GM18520 (cell line): ENCODE results near the gene KLK3.
A peak's percentile ranks its signal among the peaks of the same experiment; 100 is the strongest.

ENCODE experiments used
- ATAC-seq: cut with Tn5 transposase; IDR thresholded peaks from one replicate; pipeline ENCODE4 v1.9.1; 2021; ENCODE audit not compliant: unreplicated experiment

The KLK3 gene

DNA sequence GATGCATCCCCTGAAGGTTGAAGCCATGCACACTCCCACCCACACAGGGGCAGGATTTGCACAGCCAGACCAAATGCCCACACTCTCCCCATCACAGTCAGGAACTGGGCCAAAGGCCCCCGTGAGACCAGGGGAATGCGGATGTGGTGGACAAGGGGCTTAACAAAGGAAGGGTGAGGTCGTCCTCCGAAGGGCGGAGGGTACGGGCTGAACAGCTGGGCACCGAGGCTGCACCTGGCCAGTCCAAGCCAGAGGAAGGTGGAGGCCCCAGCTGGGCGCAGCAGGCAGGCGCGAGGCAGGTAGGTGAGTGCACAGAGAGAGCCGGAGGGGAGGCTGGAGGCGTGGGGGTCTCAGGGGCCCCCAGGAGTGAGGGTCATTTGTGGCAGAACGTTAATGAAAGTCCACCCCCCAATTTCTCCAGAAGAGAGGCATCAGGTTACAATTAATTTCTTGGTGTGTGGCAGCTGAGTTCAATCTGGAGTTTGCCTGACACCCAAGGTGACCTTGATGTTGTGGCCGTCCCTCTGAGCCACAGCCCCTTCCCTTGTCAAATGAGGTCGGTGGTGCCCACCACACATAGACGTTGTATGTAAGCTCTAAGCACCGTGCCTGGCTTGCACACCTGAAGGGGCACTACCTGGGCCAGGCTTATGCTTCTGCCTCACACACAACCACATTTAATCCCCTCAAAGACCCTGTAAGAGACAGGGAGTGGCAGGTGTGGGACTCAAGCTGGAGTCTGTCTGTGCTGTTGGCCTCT lies 24.3 kb upstream of the KLK3 start:
- ATAC-seq: no peak

DNA sequence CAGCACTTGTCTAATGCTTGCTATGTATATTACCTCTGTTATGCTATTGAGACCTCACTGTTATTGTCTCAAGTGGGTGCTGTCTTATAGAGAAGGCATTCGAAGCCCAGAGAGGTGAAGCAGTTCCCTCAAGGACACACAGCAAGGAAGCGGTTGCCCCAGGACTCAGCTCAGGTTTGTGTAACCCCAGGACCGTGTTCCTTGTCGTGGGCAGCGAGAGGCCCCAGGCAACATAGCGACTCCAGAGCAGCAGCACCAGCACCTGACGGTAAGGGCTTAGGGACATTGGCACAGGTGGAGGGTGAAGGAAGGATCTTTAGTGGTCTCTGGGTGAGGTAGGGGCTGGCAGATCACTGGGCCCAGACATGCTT lies 23.7 kb upstream of the KLK3 start:
- ATAC-seq: no peak

DNA sequence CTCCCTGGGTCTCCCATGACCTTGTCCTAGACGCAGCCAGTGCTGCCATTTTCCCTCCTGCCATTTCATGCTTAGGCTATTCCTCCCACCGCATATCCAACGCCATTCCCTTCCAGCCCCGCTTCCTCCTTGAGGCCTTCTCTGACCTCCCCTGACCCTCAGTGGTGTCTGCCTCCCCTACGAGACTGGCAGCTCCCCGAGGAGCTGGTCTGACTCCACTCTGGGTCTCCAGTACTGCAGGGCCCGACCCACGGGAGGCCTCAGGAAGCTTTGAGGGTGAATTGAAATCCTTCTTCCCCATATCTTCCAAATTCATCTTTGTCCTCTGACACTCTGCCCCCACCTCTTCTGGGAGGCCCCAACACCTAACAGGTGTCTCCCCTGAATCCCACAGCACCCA lies 22.0 kb upstream of the KLK3 start:
- ATAC-seq: no peak

DNA sequence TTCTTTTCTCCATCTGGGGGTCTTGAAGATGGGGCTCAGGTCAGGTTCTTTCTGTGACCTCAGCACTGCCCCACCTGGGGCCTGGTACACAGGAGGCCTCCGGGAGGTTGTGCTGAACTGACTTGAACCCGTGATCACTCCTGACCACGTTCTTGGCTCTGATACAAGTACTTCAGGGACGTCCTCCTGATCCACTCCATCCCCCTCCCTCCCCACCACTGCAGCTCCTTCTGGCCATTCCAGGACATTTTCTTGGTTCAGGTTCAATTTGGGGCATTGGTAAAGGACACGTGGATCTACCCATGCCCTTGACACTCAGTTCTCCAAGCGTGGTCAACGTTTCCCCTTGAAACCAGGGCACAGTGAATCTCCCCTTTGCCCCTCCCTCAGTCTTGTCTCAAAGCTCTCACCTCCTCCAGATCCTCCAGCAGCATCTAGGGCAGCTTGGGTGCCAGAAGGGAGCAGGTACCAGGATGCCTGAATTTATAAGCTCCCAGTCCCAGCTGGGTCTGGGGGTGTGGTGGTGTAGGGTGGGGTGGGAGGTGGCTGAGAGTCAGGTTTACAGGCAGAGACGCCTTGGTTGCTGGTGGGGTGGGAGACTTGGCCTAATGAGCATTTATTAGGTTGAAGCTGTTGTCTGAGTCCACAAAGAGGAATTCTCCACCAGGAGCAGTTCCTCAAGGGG lies 21.5 kb upstream of the KLK3 start, which contains the start of gene KLK15:
TSS of gene KLK15 (minus strand) at position 458 of the 685 bp plus-strand sequence. CDS start 2,082 bp downstream, outside the sequence.
- ATAC-seq: no peak

DNA sequence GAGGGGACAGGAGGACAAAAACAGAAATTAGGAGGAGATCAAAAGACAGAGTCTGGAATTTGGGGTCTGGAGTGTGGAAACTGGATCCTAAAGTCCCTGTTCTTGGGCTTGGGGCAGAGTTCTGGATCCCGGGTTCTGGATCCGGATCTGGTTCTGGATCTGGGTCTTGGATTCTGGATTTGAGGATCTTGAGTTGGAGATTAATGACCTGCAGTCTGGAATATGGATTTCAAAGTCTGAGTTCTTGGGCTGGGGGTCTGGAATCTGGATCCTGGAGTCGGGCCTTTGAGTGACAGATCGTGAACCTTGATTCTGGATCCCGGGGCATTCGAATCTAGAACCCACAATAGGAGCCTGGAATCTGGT lies 20.9 kb upstream of the KLK3 start:
- no peak for ATAC-seq

DNA sequence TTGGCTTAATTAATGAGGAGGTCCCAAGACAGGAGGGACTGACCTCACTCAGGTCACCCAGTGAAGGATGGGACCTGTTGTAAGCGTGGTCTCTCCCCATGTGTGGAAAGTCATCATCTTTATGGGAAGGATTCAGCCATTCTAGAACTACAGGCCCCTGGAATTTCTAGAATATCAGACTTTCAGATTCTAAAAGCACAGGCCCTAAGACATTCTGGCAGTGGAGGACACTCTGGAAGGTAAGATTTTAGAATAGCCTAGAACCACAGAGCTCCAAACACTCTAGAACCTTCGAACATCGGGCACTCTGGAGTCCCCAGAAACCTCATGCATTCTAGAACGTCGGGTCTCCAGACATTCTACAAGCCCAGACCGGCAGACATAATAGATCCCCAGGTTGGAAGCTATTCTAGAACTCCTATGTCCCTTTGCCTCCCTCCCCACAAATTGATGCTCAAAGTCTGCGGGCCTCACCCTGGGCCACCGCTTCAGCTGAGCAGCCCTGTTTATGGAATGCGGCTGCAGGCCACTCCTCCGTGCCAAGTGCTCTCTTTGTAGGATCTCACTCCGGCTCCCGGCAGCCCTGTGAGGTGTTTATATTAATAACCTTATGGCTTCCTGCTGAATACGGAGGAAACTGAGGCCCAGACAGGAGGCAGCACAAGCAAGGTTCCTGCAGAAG lies 19.5 kb upstream of the KLK3 start:
- ATAC-seq: no peak

DNA sequence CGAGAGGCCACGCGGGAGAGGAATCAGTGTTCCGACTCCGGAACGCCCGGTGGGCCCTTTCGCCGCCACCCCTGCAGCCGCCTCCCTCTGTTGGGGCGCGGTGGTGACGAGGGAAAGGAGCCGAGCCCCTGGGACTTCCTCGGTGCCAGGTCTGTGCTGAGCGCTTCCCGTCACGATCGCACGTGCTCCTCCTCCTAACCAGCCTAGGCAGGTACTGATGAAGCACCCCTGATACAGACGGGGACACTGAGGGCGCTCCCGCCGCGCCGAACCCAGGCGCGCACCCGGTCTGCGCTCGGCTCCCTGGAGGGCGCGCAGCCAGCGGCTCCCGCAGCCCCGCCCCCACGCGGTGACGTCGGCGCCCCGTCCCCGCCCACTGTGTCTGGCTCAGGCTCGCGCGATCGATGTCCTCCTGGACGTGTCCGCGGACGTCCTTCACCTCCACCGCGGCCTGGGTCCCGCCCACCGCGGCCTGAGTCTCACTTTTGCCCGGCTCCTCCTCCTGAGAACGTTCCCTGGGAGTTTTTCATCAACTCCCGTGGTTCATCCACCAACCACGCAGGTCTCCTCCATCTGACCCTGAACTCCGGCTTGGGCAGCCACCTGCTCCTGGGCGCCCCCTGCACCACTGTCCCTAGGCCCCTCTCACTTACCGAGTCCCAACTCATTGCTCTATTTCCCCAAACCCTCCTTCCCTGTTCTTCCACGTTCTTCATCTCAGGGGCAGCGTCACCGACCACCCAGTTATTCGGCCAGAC lies 18.8 kb upstream of the KLK3 start:
- peak; percentile 58 for ATAC-seq

DNA sequence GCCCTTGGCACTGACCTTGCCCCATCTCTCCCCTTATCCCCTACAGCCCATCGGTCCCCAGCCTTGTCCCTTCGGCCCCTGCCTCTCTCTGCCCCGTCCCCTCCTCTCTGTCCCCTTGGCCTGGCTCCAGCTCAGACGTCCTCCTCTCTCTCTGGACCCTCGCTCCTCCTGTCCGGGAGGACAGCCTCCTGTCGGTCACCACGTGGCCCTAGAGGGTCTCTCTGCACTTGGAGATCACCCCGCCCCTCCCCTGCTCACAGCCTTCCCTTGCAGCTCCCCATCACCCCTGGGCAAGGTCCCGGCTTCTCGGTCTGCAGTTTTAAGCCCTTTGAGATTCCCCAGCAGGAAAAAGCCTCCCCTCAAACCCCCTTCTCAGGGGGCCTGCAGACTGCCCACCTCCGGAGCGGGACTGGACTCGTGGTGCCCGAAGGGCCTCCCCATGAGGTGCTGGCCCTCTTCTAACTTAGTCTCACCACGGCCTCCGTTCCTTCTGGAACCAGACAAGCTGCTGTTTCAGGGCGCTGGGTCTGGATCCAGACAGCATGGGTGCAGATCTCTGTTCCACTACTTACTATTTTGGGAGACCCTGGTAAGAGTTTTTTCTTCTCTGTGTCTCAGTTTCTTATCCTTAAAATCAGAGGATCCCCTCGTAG lies 18.0 kb upstream of the KLK3 start:
- ATAC-seq: no peak

DNA sequence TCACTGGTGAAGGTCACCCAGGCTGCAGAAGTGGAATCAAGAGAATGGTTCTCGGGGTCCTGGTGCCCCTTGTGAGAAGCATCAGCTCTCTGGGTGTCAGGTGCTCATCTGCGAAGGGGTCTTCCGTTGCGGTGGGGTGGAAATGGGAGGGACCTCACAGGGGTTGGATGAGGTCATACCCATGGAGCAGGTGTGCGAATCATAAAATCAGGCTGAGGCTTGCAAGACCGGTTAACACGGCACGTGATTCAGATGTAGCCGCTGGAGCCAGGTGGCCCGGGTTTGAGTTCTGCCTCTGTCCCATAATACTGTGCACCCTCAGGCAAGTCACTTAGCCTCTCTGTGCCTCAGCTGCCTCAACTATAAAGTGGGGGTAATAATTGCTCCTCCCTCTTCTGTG lies 17.4 kb upstream of the KLK3 start:
- no peak for ATAC-seq

DNA sequence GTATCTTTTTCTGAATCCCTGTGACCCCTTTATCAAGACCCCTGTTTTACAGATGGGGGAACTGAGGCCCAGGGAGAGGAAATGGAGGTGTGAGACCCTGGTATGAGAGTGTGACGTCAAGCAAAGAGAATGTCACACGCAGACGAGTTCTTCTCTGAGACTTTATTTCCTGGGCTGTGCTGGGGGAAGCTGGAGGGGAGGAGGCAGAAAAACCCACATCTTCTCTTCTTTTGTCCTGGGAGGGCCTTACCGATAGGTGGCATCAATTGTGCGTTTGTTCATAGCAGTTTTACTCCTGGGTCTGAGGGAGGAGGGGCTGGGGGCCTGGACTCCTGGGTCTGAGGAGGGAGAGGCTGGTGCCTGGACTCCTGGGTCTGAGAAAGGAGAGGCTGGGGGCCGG lies 16.5 kb upstream of the KLK3 start:
- no peak for ATAC-seq

DNA sequence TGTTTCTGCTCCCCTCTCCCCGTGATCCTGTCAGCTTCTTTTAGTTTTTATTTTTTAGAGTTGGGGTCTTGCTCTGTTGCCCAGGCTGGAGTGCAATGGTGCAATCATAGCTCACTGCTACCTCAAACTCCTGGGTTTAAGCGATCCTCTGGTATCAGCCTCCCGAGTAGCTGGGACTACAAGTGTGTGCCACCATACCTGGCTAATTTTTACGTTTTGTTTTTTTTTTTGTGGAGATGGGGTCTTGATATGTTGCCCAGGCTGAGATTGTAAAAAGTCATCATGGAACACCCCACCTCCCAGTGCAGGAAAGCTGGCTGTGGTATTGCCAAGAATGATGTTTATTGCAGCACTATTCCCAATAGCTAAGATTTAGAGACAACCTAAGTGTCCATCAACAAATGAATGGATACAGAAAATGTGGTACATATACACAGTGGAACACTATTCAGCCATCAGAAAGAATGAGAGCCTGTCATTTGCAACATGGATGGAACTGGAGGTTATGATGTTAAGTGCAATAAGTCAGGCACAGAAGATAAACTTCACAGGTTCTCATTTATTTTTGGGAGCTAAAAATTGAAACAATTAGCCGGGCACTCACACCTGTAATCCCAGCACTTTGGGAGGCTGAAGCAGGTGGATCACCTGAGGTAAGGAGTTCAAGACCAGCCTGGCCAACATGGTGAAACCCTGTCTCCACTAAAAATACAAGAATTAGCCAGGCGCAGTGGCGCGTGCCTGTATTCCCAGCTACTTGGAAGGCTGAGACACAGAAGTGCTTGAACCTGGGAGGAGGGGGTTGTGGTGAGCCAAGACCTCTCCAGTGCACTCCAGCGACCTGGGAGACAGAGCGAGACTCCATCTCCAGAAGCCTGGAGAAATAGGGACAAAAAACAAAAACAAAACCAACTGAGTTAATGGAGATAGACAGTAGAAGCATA lies 14.7 kb upstream of the KLK3 start:
- ATAC-seq: no peak

DNA sequence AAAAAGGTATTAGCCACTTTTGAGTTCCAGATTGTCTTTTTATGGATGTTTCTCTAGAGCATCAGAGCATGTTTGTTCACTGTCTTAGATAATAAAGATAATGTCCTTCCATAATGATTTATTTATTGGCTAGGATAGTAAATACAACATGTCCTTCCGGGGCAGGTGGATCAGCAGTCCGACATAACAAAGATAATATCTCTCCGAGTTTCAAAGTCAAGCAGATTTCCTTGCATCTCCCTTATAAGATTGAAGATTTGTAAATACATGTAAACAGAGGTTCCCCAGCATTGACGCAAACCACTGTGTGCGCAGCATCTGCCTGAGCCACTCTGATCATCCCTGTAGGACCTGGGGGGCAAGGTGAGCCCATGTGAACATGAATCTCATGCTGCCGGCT lies 12.6 kb upstream of the KLK3 start:
- ATAC-seq: no peak

DNA sequence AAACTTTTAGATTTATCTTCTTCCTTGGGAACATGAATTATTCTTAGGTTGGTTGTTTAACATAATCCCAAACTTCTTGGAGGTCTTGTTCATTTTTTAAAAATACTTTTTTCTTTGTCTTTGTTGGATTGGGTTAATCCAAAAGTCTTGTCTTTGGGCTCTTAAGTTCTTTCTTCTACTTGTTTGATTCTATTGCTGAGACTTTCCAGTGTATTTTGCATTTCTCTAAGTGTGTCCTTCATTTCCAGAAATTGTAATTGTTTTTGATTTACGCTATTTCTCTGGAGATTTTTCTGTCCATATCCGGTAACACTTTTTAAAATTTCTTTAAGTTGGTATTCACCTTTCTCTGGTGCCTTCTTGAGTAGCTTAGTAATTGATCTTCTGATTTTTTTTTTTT lies 11.5 kb upstream of the KLK3 start:
- no peak for ATAC-seq

DNA sequence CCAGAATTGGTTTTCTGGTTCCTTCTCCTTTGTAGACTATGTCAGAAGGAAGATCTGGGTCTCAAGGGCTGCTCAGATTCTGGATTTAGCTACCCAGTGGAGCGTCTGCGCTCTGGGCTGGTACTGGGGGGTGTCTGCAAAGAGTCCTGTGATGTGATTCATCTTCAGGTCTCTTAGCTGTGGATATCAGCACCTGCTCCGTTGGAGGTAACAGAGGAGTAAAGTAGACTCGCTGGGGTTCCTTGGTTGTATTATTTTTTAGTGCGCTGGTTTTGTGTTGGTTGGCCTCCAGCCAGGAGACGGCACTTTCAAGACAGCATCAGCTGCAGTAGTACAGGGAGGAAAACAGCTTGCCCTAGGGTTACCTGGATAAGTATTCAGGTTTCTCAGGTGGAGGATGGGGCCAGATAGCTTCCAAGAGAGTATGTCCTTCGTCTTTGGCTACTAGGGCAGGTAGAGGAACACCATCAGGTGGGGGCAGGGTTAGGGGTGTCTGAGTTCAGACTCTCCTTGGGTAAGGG lies 11.0 kb upstream of the KLK3 start:
- ATAC-seq: no peak

DNA sequence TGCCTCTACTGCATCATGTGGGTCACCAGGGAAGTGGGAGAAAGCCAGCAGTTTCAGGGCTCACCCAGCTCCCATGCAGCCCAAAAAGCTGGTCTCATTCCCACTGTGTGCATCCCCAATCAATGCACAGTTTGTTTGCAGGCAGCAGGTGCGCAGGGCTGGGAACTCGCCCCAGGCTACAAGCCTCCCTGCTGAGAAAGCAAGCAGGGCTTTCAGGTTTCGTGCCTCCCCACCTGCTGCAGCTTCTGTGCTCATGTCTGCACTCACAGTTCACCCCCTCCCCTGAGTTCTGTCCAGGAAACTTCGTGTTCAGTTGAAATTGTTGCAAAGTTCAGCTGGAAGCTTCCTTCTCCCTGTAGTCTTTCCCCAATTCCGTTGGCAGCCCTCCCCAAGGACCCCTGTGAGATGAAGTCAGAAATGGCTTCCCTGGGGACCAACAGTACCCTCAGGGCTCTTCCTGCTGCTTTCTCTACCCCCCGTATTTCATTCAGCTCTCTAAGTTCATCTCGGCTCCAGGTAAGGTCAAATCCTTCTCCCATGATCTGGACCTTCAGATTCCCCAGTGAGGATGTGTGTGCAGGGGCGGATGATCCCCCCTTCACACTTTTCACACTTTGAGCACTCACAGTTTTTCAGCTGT lies 10.3 kb upstream of the KLK3 start:
- no peak for ATAC-seq

DNA sequence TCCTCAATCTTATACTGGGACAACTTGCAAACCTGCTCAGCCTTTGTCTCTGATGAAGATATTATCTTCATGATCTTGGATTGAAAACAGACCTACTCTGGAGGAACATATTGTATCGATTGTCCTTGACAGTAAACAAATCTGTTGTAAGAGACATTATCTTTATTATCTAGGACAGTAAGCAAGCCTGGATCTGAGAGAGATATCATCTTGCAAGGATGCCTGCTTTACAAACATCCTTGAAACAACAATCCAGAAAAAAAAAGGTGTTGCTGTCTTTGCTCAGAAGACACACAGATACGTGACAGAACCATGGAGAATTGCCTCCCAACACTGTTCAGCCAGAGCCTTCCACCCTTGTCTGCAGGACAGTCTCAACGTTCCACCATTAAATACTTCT lies 4.0 kb upstream of the KLK3 start:
- ATAC-seq: no peak

DNA sequence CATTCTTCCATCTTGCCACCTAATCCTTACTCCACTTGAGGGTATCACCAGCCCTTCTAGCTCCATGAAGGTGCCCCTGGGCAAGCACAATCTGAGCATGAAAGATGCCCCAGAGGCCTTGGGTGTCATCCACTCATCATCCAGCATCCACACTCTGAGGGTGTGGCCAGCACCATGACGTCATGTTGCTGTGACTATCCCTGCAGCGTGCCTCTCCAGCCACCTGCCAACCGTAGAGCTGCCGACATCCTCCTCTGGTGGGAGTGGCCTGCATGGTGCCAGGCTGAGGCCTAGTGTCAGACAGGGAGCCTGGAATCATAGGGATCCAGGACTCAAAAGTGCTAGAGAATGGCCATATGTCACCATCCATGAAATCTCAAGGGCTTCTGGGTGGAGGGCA lies 3.1 kb upstream of the KLK3 start:
- ATAC-seq: no peak

DNA sequence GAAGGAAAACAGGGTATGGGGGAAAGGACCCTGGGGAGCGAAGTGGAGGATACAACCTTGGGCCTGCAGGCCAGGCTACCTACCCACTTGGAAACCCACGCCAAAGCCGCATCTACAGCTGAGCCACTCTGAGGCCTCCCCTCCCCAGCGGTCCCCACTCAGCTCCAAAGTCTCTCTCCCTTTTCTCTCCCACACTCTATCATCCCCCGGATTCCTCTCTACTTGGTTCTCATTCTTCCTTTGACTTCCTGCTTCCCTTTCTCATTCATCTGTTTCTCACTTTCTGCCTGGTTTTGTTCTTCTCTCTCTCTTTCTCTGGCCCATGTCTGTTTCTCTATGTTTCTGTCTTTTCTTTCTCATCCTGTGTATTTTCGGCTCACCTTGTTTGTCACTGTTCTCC lies 2.7 kb downstream of the KLK3 start:
- no peak for ATAC-seq

DNA sequence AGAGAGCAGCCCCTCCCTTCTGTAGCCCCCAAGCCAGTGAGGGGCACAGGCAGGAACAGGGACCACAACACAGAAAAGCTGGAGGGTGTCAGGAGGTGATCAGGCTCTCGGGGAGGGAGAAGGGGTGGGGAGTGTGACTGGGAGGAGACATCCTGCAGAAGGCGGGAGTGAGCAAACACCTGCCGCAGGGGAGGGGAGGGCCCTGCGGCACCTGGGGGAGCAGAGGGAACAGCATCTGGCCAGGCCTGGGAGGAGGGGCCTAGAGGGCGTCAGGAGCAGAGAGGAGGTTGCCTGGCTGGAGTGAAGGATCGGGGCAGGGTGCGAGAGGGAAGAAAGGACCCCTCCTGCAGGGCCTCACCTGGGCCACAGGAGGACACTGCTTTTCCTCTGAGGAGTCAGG lies 4.2 kb downstream of the KLK3 start:
- ATAC-seq: no peak
